GM23248 (cell line): ENCODE measurements around the gene HOXB8. TPM values are rescaled to one million over a fixed set of nuclear protein-coding genes. Genes with fewer than 3 reads are reported as not detected.

Source experiments
- DNase-seq: peaks from one replicate; pipeline ENCODE4 v3.0.0-alpha.2; 2015
- H2AFZ ChIP-seq: fragments of 200-600 bp; sonication (generic); 2 replicates; pipeline ENCODE4 v1.6.1; 2016; ENCODE audit warnings: antibody characterized with exemption
- H3F3A ChIP-seq: fragments of 200-600 bp; sonication (generic); 2 replicates; pipeline ENCODE4 v1.6.1; 2016; ENCODE audit warnings: mild to moderate bottlenecking, antibody characterized with exemption, mixed run types; ENCODE audit not compliant: insufficient read depth
- H3K27ac ChIP-seq: fragments of 200-600 bp; sonication (generic); 2 replicates; pipeline ENCODE4 v1.5.1; 2016; ENCODE audit warnings: mild to moderate bottlenecking
- H3K27me3 ChIP-seq: fragments of 200-600 bp; sonication (generic); replicated peaks from 2 replicates; pipeline ENCODE4 v1.6.1; 2016; ENCODE audit warnings: mild to moderate bottlenecking; ENCODE audit not compliant: insufficient read depth
- H3K36me3 ChIP-seq: fragments of 200-600 bp; sonication (generic); 2 replicates; pipeline ENCODE4 v1.6.1; 2016; ENCODE audit warnings: low read depth, mild to moderate bottlenecking
- H3K4me1 ChIP-seq: fragments of 200-600 bp; sonication (generic); 2 replicates; pipeline ENCODE4 v1.6.1; 2016; ENCODE audit warnings: mild to moderate bottlenecking; ENCODE audit not compliant: insufficient read depth
- H3K4me2 ChIP-seq: fragments of 200-600 bp; sonication (generic); one replicate; pipeline ENCODE4 v1.6.1; 2016; ENCODE audit warnings: mild to moderate bottlenecking; ENCODE audit not compliant: unreplicated experiment
- H3K4me3 ChIP-seq: fragments of 200-600 bp; sonication (generic); 2 replicates; pipeline ENCODE4 v1.5.1; 2016; ENCODE audit warnings: mild to moderate bottlenecking
- H3K79me2 ChIP-seq: fragments of 200-600 bp; sonication (generic); 2 replicates; pipeline ENCODE4 v1.6.1; 2016; ENCODE audit warnings: mild to moderate bottlenecking; ENCODE audit not compliant: insufficient read depth
- H3K9ac ChIP-seq: fragments of 200-600 bp; sonication (generic); 2 replicates; pipeline ENCODE4 v1.6.1; 2016; ENCODE audit warnings: mild to moderate bottlenecking
- H3K9me2 ChIP-seq: fragments of 200-600 bp; sonication (generic); 2 replicates; pipeline ENCODE4 v1.6.1; 2016; ENCODE audit warnings: mixed run types, mild to moderate bottlenecking, moderate library complexity; ENCODE audit not compliant: insufficient read depth
- H3K9me3 ChIP-seq: fragments of 200-600 bp; sonication (generic); one replicate; pipeline ENCODE4 v1.6.1; 2017; ENCODE audit warnings: low read depth
- H4K20me1 ChIP-seq: fragments of 200-600 bp; sonication (generic); 2 replicates; pipeline ENCODE4 v1.6.0; 2016; ENCODE audit not compliant: insufficient read depth
- EZH2 ChIP-seq: fragments of 200-600 bp; sonication (generic); IDR thresholded peaks from 2 replicates; pipeline ENCODE4 v1.6.1; 2018; ENCODE audit warnings: antibody characterized with exemption, mild to moderate bottlenecking; ENCODE audit not compliant: insufficient read depth, poor library complexity, severe bottlenecking
- EZH2phosphoT487 ChIP-seq: fragments of 200-600 bp; sonication (generic); IDR thresholded peaks from 2 replicates; pipeline ENCODE4 v1.6.1; 2018; ENCODE audit warnings: antibody characterized with exemption, moderate library complexity, mild to moderate bottlenecking, low read depth; ENCODE audit not compliant: insufficient read depth
- WGBS, 2 experiments: methylation state at CpG; one replicate each; pipeline ENCODE4 v1.1.6; 2015 to 2017; ENCODE audit warnings: low lambda C conversion rate in 2 of 2, low coverage in 1 of 2; ENCODE audit errors: missing lambda C conversion rate in 2 of 2; 5-methylcytosine and 5-hydroxymethylcytosine counted together
- in situ Hi-C: fragments of 300-500 bp; cut with MboI; formaldehyde crosslinking; loops from 2 replicates; pipeline ENCODE4 v1.15.0; 2020
- polyA plus RNA-seq: library from polyadenylated mRNA; unstranded; fragments of >200 nt; fragmentation: Nextera tagmentation; extraction: Ambion mirVana; gene quantifications from 2 replicates; pipeline ENCODE4 v1.2.1, GENCODE V29; 2016
- total RNA-seq: library from RNA; depleted of rRNA; stranded (reverse); fragments of >200 nt; shearing (Covaris generic); gene quantifications from 2 replicates; pipeline ENCODE4 v1.2.3, GENCODE V29; 2014

The HOXB8 gene
- total and polyA plus RNA-seq, 2 experiments from 2014 or later = not detected

- Histone ChIP-seq H3K4me3 (peak overlapping the region; percentile 62; the same call in 1 of the 2 replicates), H3F3A (peaks cover 5% of the 10 kb centered on the region; the same call in 1 of the 2 replicates), H3K36me3 (no peaks in the 10 kb centered on the region), H3K4me1 (peaks cover 31% of the 10 kb centered on the region), H3K27ac (peak overlapping the region; percentile 48), H4K20me1 (no peaks in the 10 kb centered on the region), H3K27me3 (no peaks in the 10 kb centered on the region), H3K4me2 (peak overlapping the region; percentile 57), H2AFZ (peak overlapping the region; percentile 65; the same call in 1 of the 2 replicates), H3K9me2 (no peaks in the 10 kb centered on the region), H3K9me3 (no peaks in the 10 kb centered on the region), H3K9ac (peak overlapping the region; percentile 72), H3K79me2 (peaks cover 71% of the 10 kb centered on the region)
- TF ChIP-seq EZH2 = no peak
- TF ChIP-seq EZH2phosphoT487 = no peak
- no peak for DNase-seq
- 36 to 80% methylated on average over 1 of the region's 1 CpG for WGBS, 2 experiments
- in situ Hi-C loops = no loop called here
Observed at GRCh38 chr17:48571826-48572417, 43.2 kb downstream of the HOXB8 start.

GRCh38 chr17:48571024-48571818 is 43.9 kb downstream of the HOXB8 start:
- Histone ChIP-seq H4K20me1 (no peaks in the 10 kb centered on the region), H3K27me3 (no peaks in the 10 kb centered on the region), H3K36me3 (no peaks in the 10 kb centered on the region), H3K79me2 (peaks cover 73% of the 10 kb centered on the region), H3K4me2 (peak overlapping the region; percentile 57), H3K27ac (peak overlapping the region; percentile 48), H2AFZ (peak overlapping the region; percentile 65), H3K9me3 (no peaks in the 10 kb centered on the region), H3F3A (peaks cover 5% of the 10 kb centered on the region; the same call in 1 of the 2 replicates), H3K9ac (peak overlapping the region; percentile 72), H3K9me2 (no peaks in the 10 kb centered on the region), H3K4me1 (peaks cover 30% of the 10 kb centered on the region), H3K4me3 (peak overlapping the region; percentile 62)
- DNase-seq = peak; percentile 44
- WGBS, 2 experiments = 40 to 56% methylated on average over 26 of the region's 26 CpGs
- TF ChIP-seq EZH2 (no peak), EZH2phosphoT487 (no peak)
- in situ Hi-C loops = no loop called here

GRCh38 chr17:48570325-48571023 is 44.6 kb downstream of the HOXB8 start:
- Histone ChIP-seq H3K9me3 (no peaks in the 10 kb centered on the region), H3K9me2 (no peaks in the 10 kb centered on the region), H3K36me3 (no peaks in the 10 kb centered on the region), H3K27ac (peak overlapping the region; percentile 48), H3K9ac (peak overlapping the region; percentile 72), H3K27me3 (no peaks in the 10 kb centered on the region), H3K4me1 (peaks cover 30% of the 10 kb centered on the region), H2AFZ (peak overlapping the region; percentile 65), H3K79me2 (peaks cover 77% of the 10 kb centered on the region), H4K20me1 (no peaks in the 10 kb centered on the region), H3K4me2 (peak overlapping the region; percentile 57), H3F3A (peaks cover 5% of the 10 kb centered on the region; the same call in 1 of the 2 replicates), H3K4me3 (peak overlapping the region; percentile 62)
- DNase-seq = peak; percentile 37
- in situ Hi-C loops = no loop called here
- no peak for TF ChIP-seq EZH2
- 42 to 43% methylated on average over 19 of the region's 19 CpGs for WGBS, 2 experiments

GRCh38 chr17:48569674-48570324 is 45.3 kb downstream of the HOXB8 start:
- Histone ChIP-seq H3K4me1 (peaks cover 30% of the 10 kb centered on the region), H3K36me3 (no peaks in the 10 kb centered on the region), H3K4me2 (peak overlapping the region; percentile 57), H3F3A (peaks cover 5% of the 10 kb centered on the region; the same call in 1 of the 2 replicates), H3K9me3 (no peaks in the 10 kb centered on the region), H4K20me1 (no peaks in the 10 kb centered on the region), H3K27me3 (no peaks in the 10 kb centered on the region), H3K79me2 (peaks cover 76% of the 10 kb centered on the region), H3K4me3 (no peak overlapping the region), H3K27ac (peak overlapping the region; percentile 48; the same call in 1 of the 2 replicates), H3K9me2 (no peaks in the 10 kb centered on the region), H3K9ac (peak overlapping the region; percentile 72), H2AFZ (0 out of 2 replicates have a peak overlapping the region, but pooled peaks have one; percentile 65)
- no peak for TF ChIP-seq EZH2
- TF ChIP-seq EZH2phosphoT487 = no peak
- no peak for DNase-seq
- in situ Hi-C loops = no loop called here
- 88 to 90% methylated on average over 6 of the region's 6 CpGs for WGBS, 2 experiments
